Fibroblast of the conjunctiva (primary cell): ENCODE data around the gene PGAP6.
A peak's percentile ranks its signal among the peaks of the same experiment; 100 is the strongest.
"Not testable (repeated sequence)": the region's sequence is repeated elsewhere in the genome, so short reads cannot be mapped to it uniquely, and the experiment has no call there.

ENCODE experiments used
- DNase-seq: peaks from one replicate; pipeline ENCODE4 v3.0.0-alpha.2; 2010; ENCODE audit warnings: low read depth

Gene PGAP6

GRCh38 chr16:400061-400591 lies 18.3 kb upstream of the PGAP6 start:
- no peak for DNase-seq

- no peak for DNase-seq
Observed at GRCh38 chr16:399340-400019, 17.7 kb upstream of the PGAP6 start.

- no peak for DNase-seq
Observed at GRCh38 chr16:398561-399339, 17.0 kb upstream of the PGAP6 start.

GRCh38 chr16:397736-398332 lies 16.1 kb upstream of the PGAP6 start:
- no peak for DNase-seq

- DNase-seq, result no peak
Observed at GRCh38 chr16:397135-397661, 15.4 kb upstream of the PGAP6 start, which contains the start of gene NME4. NME4 (plus strand) TSS chr16:397199; CDS start chr16:397223, 24 bp downstream.

- DNase-seq, result no peak
Observed at GRCh38 chr16:396605-397004, 14.8 kb upstream of the PGAP6 start.

GRCh38 chr16:396199-396598 lies 14.4 kb upstream of the PGAP6 start:
- DNase-seq, result no peak

GRCh38 chr16:392450-393030 lies 10.8 kb upstream of the PGAP6 start:
- DNase-seq, result no peak

- DNase-seq, result peak; percentile 70
Observed at GRCh38 chr16:391885-392335, 10.1 kb upstream of the PGAP6 start.

- DNase-seq, result no peak
Observed at GRCh38 chr16:389352-389751, 7.6 kb upstream of the PGAP6 start.

- DNase-seq, result not testable (repeated sequence)
Observed at GRCh38 chr16:387761-388666, 6.2 kb upstream of the PGAP6 start.

- no peak for DNase-seq
Observed at GRCh38 chr16:386641-387156, 4.9 kb upstream of the PGAP6 start.

- DNase-seq, result no peak
Observed at GRCh38 chr16:383326-384051, 1.7 kb upstream of the PGAP6 start.

- no peak for DNase-seq
Observed at GRCh38 chr16:381012-381788, 578 bp downstream of the PGAP6 start.

- no peak for DNase-seq
Observed at GRCh38 chr16:380762-381011, 1.1 kb downstream of the PGAP6 start.

- DNase-seq, result no peak
Observed at GRCh38 chr16:379961-380761, 1.6 kb downstream of the PGAP6 start.

GRCh38 chr16:379183-379960 lies 2.4 kb downstream of the PGAP6 start:
- DNase-seq, result no peak

GRCh38 chr16:378821-379182 lies 3.0 kb downstream of the PGAP6 start:
- DNase-seq, result no peak
